ENCODE data around the gene ZCCHC9.
A peak's percentile ranks its signal among the peaks of the same experiment; 100 is the strongest.
"Not testable (repeated sequence)": the region's sequence is repeated elsewhere in the genome, so short reads cannot be mapped to it uniquely, and the experiment has no call there.

ZCCHC9 gene

GRCh38 chr5:81301271-81302015 lies at the start of gene ZCCHC9:
Gene ZCCHC9, plus strand, starts transcription at chr5:81301587. Its CDS starts 3,171 bp downstream, at chr5:81304758.
- H3K27ac ChIP-seq, result peak within 1 kb of the TSS; percentile 79
- DNase-seq (ENCODE audit: low read depth, low spot score), result peak; percentile 79

- no peak for DNase-seq (ENCODE audit: low read depth, low spot score)
- no peak overlapping the region for H3K27ac ChIP-seq
Measured at GRCh38 chr5:81251922-81252321, 49.5 kb upstream of the ZCCHC9 start.

GRCh38 chr5:81252904-81253303 lies 48.5 kb upstream of the ZCCHC9 start:
- H3K27ac ChIP-seq, result no peak overlapping the region
- DNase-seq (ENCODE audit: low read depth, low spot score), result no peak

GRCh38 chr5:81253875-81254274 lies 47.5 kb upstream of the ZCCHC9 start:
- peak overlapping the region; percentile 24 for H3K27ac ChIP-seq
- DNase-seq (ENCODE audit: low read depth, low spot score), result no peak

GRCh38 chr5:81254886-81255559 lies 46.4 kb upstream of the ZCCHC9 start:
- H3K27ac ChIP-seq, result no peak overlapping the region

GRCh38 chr5:81256766-81257165 lies 44.6 kb upstream of the ZCCHC9 start:
- H3K27ac ChIP-seq, result no peak overlapping the region
- DNase-seq (ENCODE audit: low read depth, low spot score), result no peak

More at GRCh38 chr5:81254886-81255559, 46.4 kb upstream of the ZCCHC9 start:
- no peak for DNase-seq (ENCODE audit: low read depth, low spot score)

- not testable (repeated sequence) for H3K27ac ChIP-seq
Measured at GRCh38 chr5:81262796-81263195, 38.6 kb upstream of the ZCCHC9 start.

GRCh38 chr5:81265101-81265500 lies 36.3 kb upstream of the ZCCHC9 start:
- no peak for DNase-seq (ENCODE audit: low read depth, low spot score)

More at GRCh38 chr5:81262796-81263195, 38.6 kb upstream of the ZCCHC9 start:
- not testable (repeated sequence) for DNase-seq (ENCODE audit: low read depth, low spot score)

GRCh38 chr5:81268521-81269196 lies 32.7 kb upstream of the ZCCHC9 start:
- DNase-seq (ENCODE audit: low read depth, low spot score), result peak; percentile 60
- peak overlapping the region; percentile 85 for H3K27ac ChIP-seq

More at GRCh38 chr5:81265101-81265500, 36.3 kb upstream of the ZCCHC9 start:
- no peak overlapping the region for H3K27ac ChIP-seq

GRCh38 chr5:81269751-81270393 lies 31.5 kb upstream of the ZCCHC9 start:
- DNase-seq (ENCODE audit: low read depth, low spot score), result no peak
- peak overlapping the region; percentile 85 for H3K27ac ChIP-seq

GRCh38 chr5:81270394-81271027 lies 30.9 kb upstream of the ZCCHC9 start:
- not testable (repeated sequence) for H3K27ac ChIP-seq; DNase-seq (ENCODE audit: low read depth, low spot score)

- DNase-seq (ENCODE audit: low read depth, low spot score), result no peak
- H3K27ac ChIP-seq, result no peak overlapping the region
Measured at GRCh38 chr5:81283976-81284375, 17.4 kb upstream of the ZCCHC9 start.

- DNase-seq (ENCODE audit: low read depth, low spot score), result no peak
- H3K27ac ChIP-seq, result no peak overlapping the region
Measured at GRCh38 chr5:81286059-81286617, 15.2 kb upstream of the ZCCHC9 start.

- no peak overlapping the region for H3K27ac ChIP-seq
- DNase-seq (ENCODE audit: low read depth, low spot score), result no peak
Measured at GRCh38 chr5:81288021-81288433, 13.4 kb upstream of the ZCCHC9 start.

GRCh38 chr5:81290146-81290545 lies 11.2 kb upstream of the ZCCHC9 start:
- DNase-seq (ENCODE audit: low read depth, low spot score), result no peak
- no peak overlapping the region for H3K27ac ChIP-seq

GRCh38 chr5:81292130-81292529 lies 9.3 kb upstream of the ZCCHC9 start:
- DNase-seq (ENCODE audit: low read depth, low spot score), result no peak
- H3K27ac ChIP-seq, result no peak overlapping the region

- H3K27ac ChIP-seq; DNase-seq (ENCODE audit: low read depth, low spot score): not testable (repeated sequence)
Measured at GRCh38 chr5:81294021-81294420, 7.4 kb upstream of the ZCCHC9 start.

- DNase-seq (ENCODE audit: low read depth, low spot score), result no peak
- H3K27ac ChIP-seq, result no peak overlapping the region
Measured at GRCh38 chr5:81297531-81297930, 3.9 kb upstream of the ZCCHC9 start.

GRCh38 chr5:81300921-81301270 lies 491 bp upstream of the ZCCHC9 start:
- peak overlapping the region; percentile 79 for H3K27ac ChIP-seq
- no peak for DNase-seq (ENCODE audit: low read depth, low spot score)

GRCh38 chr5:81302596-81302995 lies 1.2 kb downstream of the ZCCHC9 start:
- H3K27ac ChIP-seq, result peak overlapping the region; percentile 79
- no peak for DNase-seq (ENCODE audit: low read depth, low spot score)

All from epithelial cell of prostate (primary cell).